ENCODE measurements around the gene ODAM.

DNA sequence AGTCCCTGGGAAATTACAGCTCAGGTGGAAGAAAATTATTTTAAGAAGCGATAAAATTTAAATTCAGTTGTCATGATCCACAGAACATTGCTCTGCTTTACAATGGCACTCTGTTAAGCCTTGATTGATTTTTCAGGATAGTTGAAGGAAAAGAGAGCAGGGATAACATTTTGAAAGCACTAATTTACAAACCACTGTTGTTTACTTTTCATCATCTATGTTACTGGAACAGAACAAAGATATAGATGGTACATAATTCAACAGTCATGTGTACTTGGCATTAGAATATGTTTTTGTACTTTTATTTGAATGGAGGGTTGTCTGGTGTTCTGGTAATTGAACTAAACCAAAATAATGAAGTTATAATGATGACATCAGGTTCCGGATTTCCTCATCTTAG lies 2.6 kb upstream of the ODAM start:
- TF ChIP-seq, protein P1, sequence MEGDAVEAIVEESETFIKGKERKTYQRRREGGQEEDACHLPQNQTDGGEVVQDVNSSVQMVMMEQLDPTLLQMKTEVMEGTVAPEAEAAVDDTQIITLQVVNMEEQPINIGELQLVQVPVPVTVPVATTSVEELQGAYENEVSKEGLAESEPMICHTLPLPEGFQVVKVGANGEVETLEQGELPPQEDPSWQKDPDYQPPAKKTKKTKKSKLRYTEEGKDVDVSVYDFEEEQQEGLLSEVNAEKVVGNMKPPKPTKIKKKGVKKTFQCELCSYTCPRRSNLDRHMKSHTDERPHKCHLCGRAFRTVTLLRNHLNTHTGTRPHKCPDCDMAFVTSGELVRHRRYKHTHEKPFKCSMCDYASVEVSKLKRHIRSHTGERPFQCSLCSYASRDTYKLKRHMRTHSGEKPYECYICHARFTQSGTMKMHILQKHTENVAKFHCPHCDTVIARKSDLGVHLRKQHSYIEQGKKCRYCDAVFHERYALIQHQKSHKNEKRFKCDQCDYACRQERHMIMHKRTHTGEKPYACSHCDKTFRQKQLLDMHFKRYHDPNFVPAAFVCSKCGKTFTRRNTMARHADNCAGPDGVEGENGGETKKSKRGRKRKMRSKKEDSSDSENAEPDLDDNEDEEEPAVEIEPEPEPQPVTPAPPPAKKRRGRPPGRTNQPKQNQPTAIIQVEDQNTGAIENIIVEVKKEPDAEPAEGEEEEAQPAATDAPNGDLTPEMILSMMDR (IDR thresholded peaks at IDR 0.05; ENCODE audit: insufficient read depth, low read depth, low read length), result no peak
- TF ChIP-seq EZH2 (IDR thresholded peaks at IDR 0.05; ENCODE audit: insufficient read depth, low read length), result no peak
